ENCODE measurements around the gene MGAT1.
"Not testable (repeated sequence)": the region's sequence is repeated elsewhere in the genome, so short reads cannot be mapped to it uniquely, and the experiment has no call there.

Gene MGAT1

GRCh38 chr5:180740953-180741352, 61.7 kb downstream of the MGAT1 start:
- H3K23ac ChIP-seq (ENCODE audit: low read length); H3K18ac ChIP-seq (ENCODE audit: low read length); H2AK5ac ChIP-seq (ENCODE audit: low read length); H3K4me2 ChIP-seq (ENCODE audit: low read length); H3K4ac ChIP-seq (ENCODE audit: low read depth, low read length); H3K79me2 ChIP-seq (ENCODE audit: control insufficient read depth, insufficient read depth, low read length, poor library complexity); H2AFZ ChIP-seq (ENCODE audit: insufficient read depth, low read length, poor library complexity); H3K27ac ChIP-seq (ENCODE audit: low read depth, low read length); H3K27me3 ChIP-seq (ENCODE audit: insufficient read depth, low read length); H3K79me1 ChIP-seq (ENCODE audit: low read length); H4K12ac ChIP-seq (ENCODE audit: low read depth, low read length); H3K9ac ChIP-seq (ENCODE audit: low read length); H4K91ac ChIP-seq (ENCODE audit: low read depth, low read length); H3K9me3 ChIP-seq (ENCODE audit: insufficient read depth, low read depth, low read length); H3K4me1 ChIP-seq (ENCODE audit: control insufficient read depth in 1 of 2, insufficient read depth in 2 of 2, low read length in 2 of 2); H2BK12ac ChIP-seq (ENCODE audit: low read length); H2BK120ac ChIP-seq (ENCODE audit: insufficient read depth, low read length, poor library complexity); H3K36me3 ChIP-seq (ENCODE audit: control insufficient read depth in 1 of 2, insufficient read depth in 2 of 2, low read length in 2 of 2); H4K8ac ChIP-seq (ENCODE audit: low read depth, low read length); DNase-seq; H2BK5ac ChIP-seq (ENCODE audit: low read depth, low read length, poor library complexity); H3K4me3 ChIP-seq (ENCODE audit: low read depth, low read length); H3K14ac ChIP-seq (ENCODE audit: low read length): not testable (repeated sequence)
- WGBS (ENCODE audit: extremely low coverage, insufficient coverage, insufficient read length) = no CpG with 5 or more reads among the region's 4 CpGs

DNA sequence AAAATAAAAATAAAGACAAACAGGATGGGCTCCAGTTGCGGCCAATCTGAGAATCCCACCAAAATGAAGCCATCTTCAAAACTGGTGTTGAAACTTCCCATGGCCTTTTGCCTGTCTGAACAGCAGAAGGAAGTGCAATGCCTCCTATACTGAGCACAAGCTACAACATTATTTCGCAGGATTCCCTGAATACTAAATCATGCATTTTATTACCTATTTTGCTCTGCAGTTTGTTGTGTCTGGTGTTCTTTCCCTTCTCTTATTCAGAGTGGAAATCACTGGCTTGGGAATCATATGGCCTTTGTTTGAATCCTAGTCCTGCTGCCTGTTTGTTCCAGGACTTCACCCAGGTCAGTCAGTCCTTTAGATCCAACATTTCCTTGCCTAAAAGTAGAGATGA, 62.6 kb downstream of the MGAT1 start, which contains the start of gene OR2Y1:
Gene OR2Y1, minus strand, starts transcription at position 101 of the 400 bp plus-strand sequence. Its CDS starts 0 bp downstream, at position 101.
- no peaks in the 10 kb centered on the region for H3K36me3 ChIP-seq (ENCODE audit: control insufficient read depth in 1 of 2, insufficient read depth in 2 of 2, low read length in 2 of 2)
- DNase-seq = no peak
- H3K9me3 ChIP-seq (ENCODE audit: insufficient read depth, low read depth, low read length) = peaks cover 3% of the 10 kb centered on the region
- no peak within 1 kb of the TSS for H4K8ac ChIP-seq (ENCODE audit: low read depth, low read length)
- no peak within 1 kb of the TSS for H2BK12ac ChIP-seq (ENCODE audit: low read length)
- H2BK5ac ChIP-seq (ENCODE audit: low read depth, low read length, poor library complexity) = no peak within 1 kb of the TSS
- no peaks in the 10 kb centered on the region for H3K79me1 ChIP-seq (ENCODE audit: low read length)
- no peaks in the 10 kb centered on the region for H3K27me3 ChIP-seq (ENCODE audit: insufficient read depth, low read length)
- no peak within 1 kb of the TSS for H2BK120ac ChIP-seq (ENCODE audit: insufficient read depth, low read length, poor library complexity)
- H3K4me3 ChIP-seq (ENCODE audit: low read depth, low read length) = no peak within 1 kb of the TSS
- no peak within 1 kb of the TSS for H3K4me2 ChIP-seq (ENCODE audit: low read length)
- no peak within 1 kb of the TSS for H3K18ac ChIP-seq (ENCODE audit: low read length)
- no peak within 1 kb of the TSS for H2AFZ ChIP-seq (ENCODE audit: insufficient read depth, low read length, poor library complexity)
- no peak within 1 kb of the TSS for H4K91ac ChIP-seq (ENCODE audit: low read depth, low read length)
- H3K79me2 ChIP-seq (ENCODE audit: control insufficient read depth, insufficient read depth, low read length, poor library complexity) = no peaks in the 10 kb centered on the region
- H2AK5ac ChIP-seq (ENCODE audit: low read length) = no peak within 1 kb of the TSS
- WGBS (ENCODE audit: extremely low coverage, insufficient coverage, insufficient read length) = no CpG with 5 or more reads among the region's 2 CpGs
- H3K27ac ChIP-seq (ENCODE audit: low read depth, low read length) = no peak within 1 kb of the TSS
- no peak within 1 kb of the TSS for H3K14ac ChIP-seq (ENCODE audit: low read length)
- H3K9ac ChIP-seq (ENCODE audit: low read length) = no peak within 1 kb of the TSS
- no peaks in the 10 kb centered on the region for H3K4me1 ChIP-seq (ENCODE audit: control insufficient read depth in 1 of 2, insufficient read depth in 2 of 2, low read length in 2 of 2)
- H3K23ac ChIP-seq (ENCODE audit: low read length) = peak within 1 kb of the TSS; percentile 28
- H4K12ac ChIP-seq (ENCODE audit: low read depth, low read length) = no peak within 1 kb of the TSS
- no peak within 1 kb of the TSS for H3K4ac ChIP-seq (ENCODE audit: low read depth, low read length)

GRCh38 chr5:180739271-180739670, 63.3 kb downstream of the MGAT1 start:
- Histone ChIP-seq H3K36me3 (ENCODE audit: control insufficient read depth in 1 of 2, insufficient read depth in 2 of 2, low read length in 2 of 2) (no peaks in the 10 kb centered on the region), H3K14ac (ENCODE audit: low read length) (no peak overlapping the region), H3K27me3 (ENCODE audit: insufficient read depth, low read length) (no peaks in the 10 kb centered on the region), H2AFZ (ENCODE audit: insufficient read depth, low read length, poor library complexity) (no peak overlapping the region), H2BK12ac (ENCODE audit: low read length) (no peak overlapping the region), H3K4me2 (ENCODE audit: low read length) (no peak overlapping the region), H2AK5ac (ENCODE audit: low read length) (no peak overlapping the region), H3K4ac (ENCODE audit: low read depth, low read length) (no peak overlapping the region), H3K79me2 (ENCODE audit: control insufficient read depth, insufficient read depth, low read length, poor library complexity) (no peaks in the 10 kb centered on the region), H4K91ac (ENCODE audit: low read depth, low read length) (no peak overlapping the region), H3K23ac (ENCODE audit: low read length) (peak overlapping the region; percentile 28), H3K4me3 (ENCODE audit: low read depth, low read length) (no peak overlapping the region), H4K8ac (ENCODE audit: low read depth, low read length) (no peak overlapping the region), H2BK5ac (ENCODE audit: low read depth, low read length, poor library complexity) (no peak overlapping the region), H3K4me1 (ENCODE audit: control insufficient read depth in 1 of 2, insufficient read depth in 2 of 2, low read length in 2 of 2) (no peaks in the 10 kb centered on the region), H3K27ac (ENCODE audit: low read depth, low read length) (no peak overlapping the region), H3K79me1 (ENCODE audit: low read length) (no peaks in the 10 kb centered on the region), H3K9me3 (ENCODE audit: insufficient read depth, low read depth, low read length) (peaks cover 3% of the 10 kb centered on the region), H3K18ac (ENCODE audit: low read length) (no peak overlapping the region), H4K12ac (ENCODE audit: low read depth, low read length) (no peak overlapping the region), H3K9ac (ENCODE audit: low read length) (no peak overlapping the region), H2BK120ac (ENCODE audit: insufficient read depth, low read length, poor library complexity) (no peak overlapping the region)
- no CpG with 5 or more reads among the region's 10 CpGs for WGBS (ENCODE audit: extremely low coverage, insufficient coverage, insufficient read length)
- no peak for DNase-seq

DNA sequence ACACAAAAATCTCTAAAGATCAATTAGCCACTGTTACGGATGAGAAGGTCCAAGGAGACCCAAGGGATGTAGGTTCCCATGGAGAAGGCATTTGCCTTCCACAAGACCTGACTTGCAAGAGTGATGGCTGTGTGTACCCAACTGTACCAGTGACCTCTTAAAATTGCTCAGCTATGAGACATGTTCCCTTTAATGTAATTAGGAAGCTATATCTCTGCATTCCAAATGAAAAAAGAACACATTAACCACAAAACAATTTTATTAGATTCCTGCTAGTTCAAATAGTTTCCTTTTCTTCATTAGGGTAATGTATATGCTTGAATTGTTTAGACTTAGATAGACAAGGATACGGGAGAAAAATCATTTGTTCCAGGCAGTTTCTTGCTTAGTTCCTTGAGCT, 66.1 kb downstream of the MGAT1 start:
- Histone ChIP-seq H4K91ac (ENCODE audit: low read depth, low read length) (no peak overlapping the region), H3K4me3 (ENCODE audit: low read depth, low read length) (no peak overlapping the region), H3K4me1 (ENCODE audit: control insufficient read depth in 1 of 2, insufficient read depth in 2 of 2, low read length in 2 of 2) (no peaks in the 10 kb centered on the region), H4K8ac (ENCODE audit: low read depth, low read length) (no peak overlapping the region), H2AK5ac (ENCODE audit: low read length) (no peak overlapping the region), H3K27me3 (ENCODE audit: insufficient read depth, low read length) (no peaks in the 10 kb centered on the region), H3K4me2 (ENCODE audit: low read length) (no peak overlapping the region), H3K27ac (ENCODE audit: low read depth, low read length) (no peak overlapping the region), H4K12ac (ENCODE audit: low read depth, low read length) (no peak overlapping the region), H3K36me3 (ENCODE audit: control insufficient read depth in 1 of 2, insufficient read depth in 2 of 2, low read length in 2 of 2) (no peaks in the 10 kb centered on the region), H3K4ac (ENCODE audit: low read depth, low read length) (no peak overlapping the region), H2AFZ (ENCODE audit: insufficient read depth, low read length, poor library complexity) (no peak overlapping the region), H3K9ac (ENCODE audit: low read length) (no peak overlapping the region), H2BK120ac (ENCODE audit: insufficient read depth, low read length, poor library complexity) (no peak overlapping the region), H3K79me2 (ENCODE audit: control insufficient read depth, insufficient read depth, low read length, poor library complexity) (no peaks in the 10 kb centered on the region), H3K18ac (ENCODE audit: low read length) (no peak overlapping the region), H2BK12ac (ENCODE audit: low read length) (no peak overlapping the region), H3K14ac (ENCODE audit: low read length) (no peak overlapping the region), H2BK5ac (ENCODE audit: low read depth, low read length, poor library complexity) (no peak overlapping the region), H3K9me3 (ENCODE audit: insufficient read depth, low read depth, low read length) (peaks cover 3% of the 10 kb centered on the region), H3K79me1 (ENCODE audit: low read length) (no peaks in the 10 kb centered on the region), H3K23ac (ENCODE audit: low read length) (no peak overlapping the region)
- no peak for DNase-seq
- no CpG with 5 or more reads among the region's 2 CpGs for WGBS (ENCODE audit: extremely low coverage, insufficient coverage, insufficient read length)

All from trophoblast cell (in vitro differentiated cells and primary cell).